Upper lobe of right lung (tissue), 1 donor: ENCODE data around the gene ITGB6. TPM values are rescaled to one million over a fixed set of nuclear protein-coding genes. Genes with fewer than 3 reads are reported as not detected.

Experiments
- ATAC-seq: fragments of 200-7000 bp; cut with Tn5 transposase; one replicate; pipeline ENCODE4 v1.9.1; 2020; ENCODE audit warnings: mild to moderate bottlenecking, moderate library complexity
- DNase-seq: peaks from one replicate; pipeline ENCODE4 v3.0.0-alpha.2; 2020
- H3K27ac ChIP-seq: fragments of 200-600 bp; one replicate; pipeline ENCODE4 v1.8.0; 2022
- H3K27me3 ChIP-seq: fragments of 200-600 bp; one replicate; pipeline ENCODE4 v1.8.0; 2022; ENCODE audit warnings: mild to moderate bottlenecking
- H3K36me3 ChIP-seq: fragments of 200-600 bp; one replicate; pipeline ENCODE4 v1.8.0; 2022
- H3K4me1 ChIP-seq: fragments of 200-600 bp; one replicate; pipeline ENCODE4 v1.8.0; 2022
- H3K4me3 ChIP-seq: fragments of 200-600 bp; one replicate; pipeline ENCODE4 v1.8.0; 2022; ENCODE audit warnings: mild to moderate bottlenecking
- H3K9me3 ChIP-seq: fragments of 200-600 bp; one replicate; pipeline ENCODE4 v1.8.0; 2022
- intact Hi-C: fragments of 100-400 bp; cut with DNase I; formaldehyde crosslinking; loops from one replicate; pipeline ENCODE4 v1.11.0; 2022
- total RNA-seq: library from RNA; stranded (reverse); fragmentation: NEBNext Ultra II Directional; extraction: Animal tissue kit (Norgen Biotek cat#: 25700); gene quantifications from one replicate; pipeline ENCODE4 v1.2.1, GENCODE V29; 2021
- TF ChIP-seq, protein P1 (sequence below): fragments of 200-600 bp; IDR thresholded peaks from one replicate; pipeline ENCODE4 v1.8.0; 2022; ENCODE audit warnings: antibody characterized with exemption
- donor health status: DM: no; HTN: yes; CAD: no; lungs with severe emphysema.

Gene ITGB6
- total RNA-seq, 1 donor from 2014 or later: 109 TPM

GRCh38 chr2:160141419-160141818 lies 58.7 kb downstream of the ITGB6 start:
- peaks cover 7% of the 10 kb centered on the region for H3K4me1 ChIP-seq
- no peaks in the 10 kb centered on the region for H3K36me3 ChIP-seq
- no peaks in the 10 kb centered on the region for H3K9me3 ChIP-seq
- H3K27me3 ChIP-seq: no peaks in the 10 kb centered on the region
- ATAC-seq (no peak), DNase-seq (no peak)
- TF ChIP-seq, protein P1, sequence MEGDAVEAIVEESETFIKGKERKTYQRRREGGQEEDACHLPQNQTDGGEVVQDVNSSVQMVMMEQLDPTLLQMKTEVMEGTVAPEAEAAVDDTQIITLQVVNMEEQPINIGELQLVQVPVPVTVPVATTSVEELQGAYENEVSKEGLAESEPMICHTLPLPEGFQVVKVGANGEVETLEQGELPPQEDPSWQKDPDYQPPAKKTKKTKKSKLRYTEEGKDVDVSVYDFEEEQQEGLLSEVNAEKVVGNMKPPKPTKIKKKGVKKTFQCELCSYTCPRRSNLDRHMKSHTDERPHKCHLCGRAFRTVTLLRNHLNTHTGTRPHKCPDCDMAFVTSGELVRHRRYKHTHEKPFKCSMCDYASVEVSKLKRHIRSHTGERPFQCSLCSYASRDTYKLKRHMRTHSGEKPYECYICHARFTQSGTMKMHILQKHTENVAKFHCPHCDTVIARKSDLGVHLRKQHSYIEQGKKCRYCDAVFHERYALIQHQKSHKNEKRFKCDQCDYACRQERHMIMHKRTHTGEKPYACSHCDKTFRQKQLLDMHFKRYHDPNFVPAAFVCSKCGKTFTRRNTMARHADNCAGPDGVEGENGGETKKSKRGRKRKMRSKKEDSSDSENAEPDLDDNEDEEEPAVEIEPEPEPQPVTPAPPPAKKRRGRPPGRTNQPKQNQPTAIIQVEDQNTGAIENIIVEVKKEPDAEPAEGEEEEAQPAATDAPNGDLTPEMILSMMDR: no peak
- H3K4me3 ChIP-seq: no peak overlapping the region
- H3K27ac ChIP-seq: no peak overlapping the region
- intact Hi-C loops: no loop called here

GRCh38 chr2:160140471-160140870 lies 59.6 kb downstream of the ITGB6 start:
- peaks cover 7% of the 10 kb centered on the region for H3K4me1 ChIP-seq
- no peak overlapping the region for H3K4me3 ChIP-seq
- intact Hi-C loops: no loop called here
- H3K27ac ChIP-seq: no peak overlapping the region
- TF ChIP-seq, protein P1: no peak
- H3K9me3 ChIP-seq: no peaks in the 10 kb centered on the region
- no peak for DNase-seq
- H3K27me3 ChIP-seq: no peaks in the 10 kb centered on the region
- H3K36me3 ChIP-seq: no peaks in the 10 kb centered on the region
- no peak for ATAC-seq

GRCh38 chr2:160139991-160140390 lies 60.1 kb downstream of the ITGB6 start:
- intact Hi-C loops: no loop called here
- H3K4me3 ChIP-seq: no peak overlapping the region
- TF ChIP-seq, protein P1: no peak
- H3K27ac ChIP-seq: no peak overlapping the region
- H3K4me1 ChIP-seq: peaks cover 7% of the 10 kb centered on the region
- no peaks in the 10 kb centered on the region for H3K27me3 ChIP-seq
- DNase-seq (no peak), ATAC-seq (no peak)
- H3K9me3 ChIP-seq: no peaks in the 10 kb centered on the region
- H3K36me3 ChIP-seq: no peaks in the 10 kb centered on the region

DNA sequence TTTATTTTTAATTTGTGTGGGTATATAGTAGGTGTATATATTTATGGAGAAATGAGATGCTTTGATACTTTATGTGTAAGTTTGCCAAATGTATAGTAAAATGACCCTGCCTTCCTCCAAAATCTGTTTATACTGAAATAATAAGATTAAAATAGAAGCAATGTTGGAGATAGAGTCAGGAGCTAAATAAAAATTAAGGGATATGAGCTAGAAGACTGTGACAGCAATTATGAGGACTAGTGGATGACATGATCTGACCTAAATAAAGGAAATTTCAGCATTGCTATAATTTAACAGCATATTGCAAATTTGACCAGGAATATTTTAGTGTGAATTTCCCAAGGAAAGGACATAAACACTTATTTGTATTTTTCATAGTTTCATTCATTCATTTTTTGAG lies 60.7 kb downstream of the ITGB6 start:
- no peak for ATAC-seq

GRCh38 chr2:160138406-160138805 lies 61.7 kb downstream of the ITGB6 start:
- DNase-seq: no peak
- no peak overlapping the region for H3K27ac ChIP-seq
- ATAC-seq: no peak
- TF ChIP-seq, protein P1: no peak
- H3K27me3 ChIP-seq: no peaks in the 10 kb centered on the region
- peaks cover 7% of the 10 kb centered on the region for H3K4me1 ChIP-seq
- no peaks in the 10 kb centered on the region for H3K36me3 ChIP-seq
- no peak overlapping the region for H3K4me3 ChIP-seq
- H3K9me3 ChIP-seq: no peaks in the 10 kb centered on the region
- intact Hi-C loops: no loop called here

More for the DNA sequence above, 60.7 kb downstream of the ITGB6 start:
- Histone ChIP-seq H3K36me3 (no peaks in the 10 kb centered on the region), H3K27me3 (no peaks in the 10 kb centered on the region), H3K27ac (no peak overlapping the region), H3K4me1 (peaks cover 7% of the 10 kb centered on the region), H3K9me3 (no peaks in the 10 kb centered on the region), H3K4me3 (no peak overlapping the region)
- intact Hi-C loops: no loop called here
- TF ChIP-seq, protein P1: no peak
- DNase-seq: no peak

- Histone ChIP-seq H3K27ac (no peak overlapping the region), H3K9me3 (no peaks in the 10 kb centered on the region), H3K4me3 (no peak overlapping the region), H3K27me3 (no peaks in the 10 kb centered on the region), H3K4me1 (peaks cover 5% of the 10 kb centered on the region), H3K36me3 (no peaks in the 10 kb centered on the region)
- intact Hi-C loops: no loop called here
- TF ChIP-seq, protein P1: no peak
- ATAC-seq: peak; percentile 36
- DNase-seq: no peak
Observed at GRCh38 chr2:160137464-160137863, 62.6 kb downstream of the ITGB6 start.
